Activated CD4-positive, alpha-beta T cell treated with anti-CD3 and anti-CD28 coated beads, Interleukin-2, amount 10 ng/mL, durations not matched to agents 7 days and 5 days (primary cell): ENCODE results near the gene NT5C1B. TPM values are rescaled to one million over a fixed set of nuclear protein-coding genes. Genes with fewer than 3 reads are reported as not detected.

Experiments
- CTCF ChIA-PET: fragments of 350-600 bp; sonication (Branson Sonifier 250); formaldehyde crosslinking; loops from one replicate; lab custom pipeline; 2021; ENCODE audit warnings: antibody characterized with exemption; lab: Charles Lee
- POLR2A ChIA-PET: fragments of 350-600 bp; sonication (Branson Sonifier 250); formaldehyde crosslinking; loops from one replicate; lab custom pipeline; 2021; ENCODE audit warnings: antibody characterized with exemption; lab: Charles Lee
- DNase-seq: peaks from one replicate; pipeline ENCODE4 v3.0.0-alpha.2; 2020
- H3K27ac Mint-ChIP-seq: one replicate; pipeline ENCODE4 v1.8.0; 2021; ENCODE audit warnings: mild to moderate bottlenecking, moderate library complexity, mixed read lengths
- H3K27me3 Mint-ChIP-seq: one replicate; pipeline ENCODE4 v1.8.0; 2021; ENCODE audit warnings: mixed read lengths
- H3K36me3 Mint-ChIP-seq: one replicate; pipeline ENCODE4 v1.8.0; 2021; ENCODE audit warnings: low read depth, mixed read lengths
- H3K4me1 Mint-ChIP-seq: one replicate; pipeline ENCODE4 v1.8.0; 2021; ENCODE audit warnings: mixed read lengths
- H3K4me3 Mint-ChIP-seq: one replicate; pipeline ENCODE4 v1.8.0; 2021; ENCODE audit warnings: mild to moderate bottlenecking, moderate library complexity, mixed read lengths
- H3K9me3 Mint-ChIP-seq: one replicate; pipeline ENCODE4 v1.8.0; 2021; ENCODE audit warnings: mixed read lengths
- total RNA-seq, 2 experiments: library from RNA; stranded (reverse); gene quantifications; one replicate each; pipeline ENCODE4 v1.2.3, GENCODE V29; 2021

The NT5C1B gene
- total RNA-seq, 2 experiments from 2014 or later = not detected

GRCh38 chr2:18596993-18597392, 7.6 kb upstream of the NT5C1B start:
- Mint-ChIP-seq H3K27ac (no peak overlapping the region), H3K4me1 (no peaks in the 10 kb centered on the region), H3K4me3 (no peak overlapping the region), H3K27me3 (no peaks in the 10 kb centered on the region), H3K36me3 (no peaks in the 10 kb centered on the region), H3K9me3 (peaks cover 5% of the 10 kb centered on the region)
- no peak for DNase-seq
- ChIA-PET POLR2A (no interaction called here), CTCF (no interaction called here)

- Mint-ChIP-seq H3K36me3 (no peaks in the 10 kb centered on the region), H3K9me3 (peaks cover 10% of the 10 kb centered on the region), H3K4me3 (no peak overlapping the region), H3K27ac (no peak overlapping the region), H3K27me3 (no peaks in the 10 kb centered on the region), H3K4me1 (no peaks in the 10 kb centered on the region)
- ChIA-PET POLR2A (no interaction called here), CTCF (no interaction called here)
- DNase-seq = no peak
Measured at GRCh38 chr2:18593496-18593895, 4.1 kb upstream of the NT5C1B start.

DNA sequence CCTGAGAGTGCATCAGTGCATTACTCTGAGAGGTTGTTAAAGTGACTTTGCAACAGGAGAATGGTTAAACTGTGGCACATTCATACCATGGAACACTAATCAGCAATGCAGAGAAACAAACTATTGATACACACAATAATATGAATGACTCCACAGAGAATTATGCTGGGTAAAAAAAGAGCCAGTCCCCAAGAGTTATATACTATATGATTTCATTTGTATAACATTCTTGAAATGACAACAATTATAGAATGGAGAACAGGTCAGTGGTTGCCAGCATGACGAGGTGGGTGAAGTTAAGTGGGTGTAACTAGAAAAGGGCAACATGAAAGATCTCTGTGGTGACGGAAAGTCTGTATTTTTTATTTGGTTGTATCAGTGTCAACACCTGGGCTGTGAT, 3.0 kb upstream of the NT5C1B start:
- POLR2A ChIA-PET = no interaction called here
- DNase-seq = no peak
- H3K9me3 Mint-ChIP-seq = peaks cover 10% of the 10 kb centered on the region
- H3K4me1 Mint-ChIP-seq = no peaks in the 10 kb centered on the region
- H3K27me3 Mint-ChIP-seq = no peaks in the 10 kb centered on the region
- H3K27ac Mint-ChIP-seq = no peak overlapping the region
- CTCF ChIA-PET = no interaction called here
- no peak overlapping the region for H3K4me3 Mint-ChIP-seq
- H3K36me3 Mint-ChIP-seq = no peaks in the 10 kb centered on the region

DNA sequence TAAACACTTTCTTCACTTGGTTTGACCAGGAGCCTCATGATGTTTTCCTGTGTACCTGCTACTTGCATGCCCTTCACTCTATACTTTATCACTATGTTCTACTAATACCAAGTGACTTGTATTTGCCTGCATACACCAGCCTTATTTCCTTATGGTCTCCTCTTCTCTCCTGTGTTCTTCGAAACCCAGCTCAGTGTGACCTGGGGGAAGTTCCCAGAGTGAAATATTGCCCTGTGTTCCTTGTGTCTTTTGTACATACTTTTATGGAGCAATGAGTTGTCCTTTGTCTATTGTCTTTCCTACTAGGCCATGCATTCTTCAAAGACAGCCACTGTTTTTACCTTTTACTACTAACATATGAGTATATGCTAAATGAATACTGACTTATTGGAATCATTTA, 567 bp downstream of the NT5C1B start:
- CTCF ChIA-PET = interaction anchor here (1.2 kb wide), 1 partner anchor 16 kb away, joined by 4 read pairs; no protein-coding TSS in a partner anchor
- H3K36me3 Mint-ChIP-seq = peaks cover 2% of the 10 kb centered on the region
- H3K27me3 Mint-ChIP-seq = no peaks in the 10 kb centered on the region
- H3K9me3 Mint-ChIP-seq = peaks cover 9% of the 10 kb centered on the region
- no peak overlapping the region for H3K27ac Mint-ChIP-seq
- no peak overlapping the region for H3K4me3 Mint-ChIP-seq
- POLR2A ChIA-PET = no interaction called here
- no peaks in the 10 kb centered on the region for H3K4me1 Mint-ChIP-seq
- DNase-seq = no peak

- no peak overlapping the region for H3K27ac Mint-ChIP-seq
- POLR2A ChIA-PET = no interaction called here
- peaks cover 9% of the 10 kb centered on the region for H3K9me3 Mint-ChIP-seq
- no peaks in the 10 kb centered on the region for H3K4me1 Mint-ChIP-seq
- no peaks in the 10 kb centered on the region for H3K27me3 Mint-ChIP-seq
- no peak overlapping the region for H3K4me3 Mint-ChIP-seq
- CTCF ChIA-PET = no interaction called here
- H3K36me3 Mint-ChIP-seq = peaks cover 2% of the 10 kb centered on the region
- no peak for DNase-seq
Measured at GRCh38 chr2:18588049-18588448, 1.3 kb downstream of the NT5C1B start.

- Mint-ChIP-seq H3K27ac (no peak overlapping the region), H3K4me3 (no peak overlapping the region), H3K4me1 (no peaks in the 10 kb centered on the region), H3K9me3 (peaks cover 3% of the 10 kb centered on the region), H3K36me3 (peaks cover 2% of the 10 kb centered on the region), H3K27me3 (no peaks in the 10 kb centered on the region)
- ChIA-PET CTCF (no interaction called here), POLR2A (no interaction called here)
- DNase-seq = no peak
Measured at GRCh38 chr2:18585526-18585925, 3.8 kb downstream of the NT5C1B start.

DNA sequence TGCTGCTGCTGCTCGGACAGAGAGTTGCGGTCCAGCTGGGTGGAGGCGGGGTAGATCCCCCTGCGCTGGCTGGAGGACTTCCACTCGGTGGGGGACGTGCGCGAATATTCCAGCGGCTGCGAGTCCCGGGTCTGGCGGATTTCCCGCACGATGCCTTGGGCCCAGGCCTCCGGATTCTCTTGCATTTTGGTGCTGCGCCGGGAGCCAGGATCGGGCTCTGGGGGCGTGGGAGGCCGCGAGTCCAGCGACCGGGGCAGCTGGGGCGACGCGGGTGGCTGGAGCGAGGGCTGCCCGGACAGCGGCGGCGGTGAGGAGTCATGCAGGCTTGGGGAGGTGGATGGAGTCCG, 4.8 kb downstream of the NT5C1B start:
- ChIA-PET CTCF (no interaction called here), POLR2A (no interaction called here)
- no peak for DNase-seq
- no peak overlapping the region for H3K27ac Mint-ChIP-seq
- no peaks in the 10 kb centered on the region for H3K27me3 Mint-ChIP-seq
- peaks cover 2% of the 10 kb centered on the region for H3K36me3 Mint-ChIP-seq
- H3K9me3 Mint-ChIP-seq = peaks cover 3% of the 10 kb centered on the region
- no peaks in the 10 kb centered on the region for H3K4me1 Mint-ChIP-seq
- no peak overlapping the region for H3K4me3 Mint-ChIP-seq

GRCh38 chr2:18583905-18584607, 5.3 kb downstream of the NT5C1B start:
- POLR2A ChIA-PET = no interaction called here
- no peak overlapping the region for H3K4me3 Mint-ChIP-seq
- H3K9me3 Mint-ChIP-seq = peaks cover 3% of the 10 kb centered on the region
- CTCF ChIA-PET = no interaction called here
- DNase-seq = no peak
- H3K27ac Mint-ChIP-seq = no peak overlapping the region
- no peaks in the 10 kb centered on the region for H3K4me1 Mint-ChIP-seq
- peaks cover 2% of the 10 kb centered on the region for H3K36me3 Mint-ChIP-seq
- no peaks in the 10 kb centered on the region for H3K27me3 Mint-ChIP-seq

DNA sequence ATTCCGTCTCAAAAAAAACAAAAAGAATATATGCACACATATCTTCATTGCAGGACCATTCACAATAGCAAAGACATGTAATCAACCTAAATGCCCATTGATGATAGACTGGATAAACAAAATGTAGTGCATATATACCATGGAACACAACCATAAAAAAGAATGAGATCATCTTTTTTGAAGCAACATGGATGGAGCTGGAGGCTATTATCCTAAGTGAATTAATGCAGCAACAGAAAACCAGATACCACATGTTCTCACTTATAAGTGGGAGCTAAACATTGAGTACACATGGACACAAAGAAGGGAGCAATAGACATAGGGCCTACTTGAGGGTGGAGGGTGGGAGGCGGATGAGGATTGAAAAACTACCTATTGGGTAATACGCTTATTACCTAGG, 8.8 kb downstream of the NT5C1B start:
- no peak overlapping the region for H3K4me3 Mint-ChIP-seq
- H3K27ac Mint-ChIP-seq = no peak overlapping the region

GRCh38 chr2:18578033-18578432, 11.3 kb downstream of the NT5C1B start:
- Mint-ChIP-seq H3K4me1 (no peaks in the 10 kb centered on the region), H3K9me3 (peaks cover 8% of the 10 kb centered on the region), H3K27me3 (no peaks in the 10 kb centered on the region), H3K27ac (no peak overlapping the region), H3K4me3 (no peak overlapping the region), H3K36me3 (no peaks in the 10 kb centered on the region)
- CTCF ChIA-PET = interaction anchor here (0.6 kb wide), 1 partner anchor 1350 kb away, joined by 3 read pairs; no protein-coding TSS in a partner anchor
- POLR2A ChIA-PET = no interaction called here
- DNase-seq = no peak

More for the DNA sequence above, 8.8 kb downstream of the NT5C1B start:
- no peak for DNase-seq
- H3K4me1 Mint-ChIP-seq = no peaks in the 10 kb centered on the region
- H3K27me3 Mint-ChIP-seq = no peaks in the 10 kb centered on the region
- H3K9me3 Mint-ChIP-seq = peaks cover 8% of the 10 kb centered on the region
- H3K36me3 Mint-ChIP-seq = peaks cover 2% of the 10 kb centered on the region
- POLR2A ChIA-PET = no interaction called here
- CTCF ChIA-PET = interaction anchor here (0.7 kb wide), 1 partner anchor 1210 kb away, joined by 5 read pairs; no protein-coding TSS in a partner anchor

- ChIA-PET CTCF (no interaction called here), POLR2A (no interaction called here)
- H3K27me3 Mint-ChIP-seq = no peaks in the 10 kb centered on the region
Measured at GRCh38 chr2:18566145-18566769, 23.1 kb downstream of the NT5C1B start.

DNA sequence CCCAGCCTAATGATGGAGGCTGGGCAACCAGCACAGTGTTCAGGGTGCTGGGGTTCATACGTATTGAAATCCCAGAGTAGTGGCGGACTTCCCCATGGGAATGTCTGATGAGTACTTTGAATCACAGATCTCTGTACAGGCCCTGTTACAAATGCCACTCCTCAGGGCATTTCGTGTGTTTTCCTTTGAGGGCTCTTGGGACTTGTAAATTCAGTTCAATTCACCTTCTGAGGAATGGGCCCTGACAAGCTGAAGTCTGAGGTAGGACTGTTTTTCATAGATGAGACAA, 28.6 kb downstream of the NT5C1B start:
- Mint-ChIP-seq H3K9me3 (peaks cover 5% of the 10 kb centered on the region), H3K27me3 (no peaks in the 10 kb centered on the region), H3K27ac (peak overlapping the region; percentile 92), H3K4me1 (peaks cover 34% of the 10 kb centered on the region), H3K4me3 (peak overlapping the region; percentile 89), H3K36me3 (peaks cover 35% of the 10 kb centered on the region)
- ChIA-PET POLR2A (no interaction called here), CTCF (interaction anchor here (1.1 to 1.7 kb wide), 2 partner anchors 14 to 39 kb away, joined by 5 read pairs; no protein-coding TSS in a partner anchor)
- DNase-seq = no peak

More at GRCh38 chr2:18566145-18566769, 23.1 kb downstream of the NT5C1B start:
- Mint-ChIP-seq H3K9me3 (peaks cover 5% of the 10 kb centered on the region), H3K4me3 (no peak overlapping the region), H3K36me3 (peaks cover 17% of the 10 kb centered on the region), H3K27ac (no peak overlapping the region), H3K4me1 (peaks cover 5% of the 10 kb centered on the region)
- DNase-seq = no peak

DNA sequence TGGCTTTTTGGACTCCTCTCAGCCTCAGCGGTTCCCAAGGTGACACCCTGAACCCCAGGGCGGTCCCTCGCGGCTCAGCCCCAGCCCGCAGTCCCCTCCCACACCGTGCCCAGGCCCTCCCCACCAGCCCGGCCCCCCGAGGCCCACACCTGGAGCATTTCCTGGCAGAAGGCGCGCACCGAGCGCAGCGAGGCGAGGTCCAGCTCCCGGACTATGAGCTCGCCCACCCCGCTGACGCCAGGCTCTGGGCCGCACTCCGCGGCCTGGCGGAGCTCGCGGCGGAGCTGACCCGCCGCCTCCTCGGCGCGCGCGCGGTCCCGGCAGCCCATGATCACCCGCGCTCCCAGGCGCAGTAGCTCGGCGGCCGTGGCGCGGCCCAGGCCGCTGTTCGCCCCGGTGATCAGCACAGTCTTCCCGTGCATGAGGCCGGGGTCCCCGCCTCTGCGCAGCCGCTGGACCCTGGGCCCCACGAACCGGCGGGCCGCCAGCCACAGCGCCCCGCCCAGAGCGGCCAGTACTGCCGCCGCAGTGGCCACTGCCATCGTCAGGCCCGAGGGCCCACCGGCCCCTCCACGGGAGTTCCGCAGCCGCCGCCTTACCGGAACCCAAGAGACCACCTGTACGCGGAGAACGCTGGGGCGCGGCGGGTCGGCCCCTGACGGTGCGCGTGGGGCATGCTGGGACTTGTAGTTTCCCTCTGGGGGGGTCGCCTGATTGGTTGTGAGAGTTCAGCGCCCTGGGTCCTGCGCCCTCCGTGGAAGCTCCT, 29.2 kb downstream of the NT5C1B start, which contains the start of gene RDH14:
Gene RDH14 (minus strand): TSS at position 623 of the 766 bp plus-strand sequence. CDS start 81 bp downstream, at position 542.
- Mint-ChIP-seq H3K4me1 (peaks cover 34% of the 10 kb centered on the region), H3K36me3 (peaks cover 38% of the 10 kb centered on the region), H3K9me3 (peaks cover 5% of the 10 kb centered on the region), H3K27ac (peak within 1 kb of the TSS; percentile 97), H3K4me3 (peak within 1 kb of the TSS; percentile 89), H3K27me3 (no peaks in the 10 kb centered on the region)
- POLR2A ChIA-PET = no interaction called here
- CTCF ChIA-PET = interaction anchor here (1.0 to 1.7 kb wide), 4 partner anchors 11 to 38 kb away, joined by 3 to 5 read pairs (median 4); no protein-coding TSS in a partner anchor
- peak; percentile 94 for DNase-seq
